ENCODE measurements around the gene GORASP1.
"Not testable (repeated sequence)": the region's sequence is repeated elsewhere in the genome, so short reads cannot be mapped to it uniquely, and the experiment has no call there.

The GORASP1 gene

DNA sequence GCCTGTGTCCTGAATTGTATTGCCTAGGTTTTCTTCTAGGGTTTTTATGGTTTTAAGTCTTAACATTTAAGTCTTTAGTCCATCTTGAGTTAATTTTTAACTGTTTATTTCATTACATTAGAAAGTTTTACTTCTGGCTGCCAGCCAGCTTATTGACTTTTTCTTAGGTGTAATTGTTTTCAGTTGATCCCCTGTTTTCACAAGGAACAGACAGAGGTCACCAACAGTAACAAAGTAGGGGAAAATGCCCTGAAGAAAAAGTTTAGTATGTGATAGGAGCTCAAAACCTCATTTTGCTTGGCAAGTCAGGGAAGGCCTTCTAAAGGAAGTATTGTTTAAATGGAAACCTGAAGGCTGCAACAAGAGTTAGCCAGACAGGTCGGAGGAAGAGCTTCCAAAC lies 45.2 kb downstream of the GORASP1 start:
- no peak for DNase-seq

DNA sequence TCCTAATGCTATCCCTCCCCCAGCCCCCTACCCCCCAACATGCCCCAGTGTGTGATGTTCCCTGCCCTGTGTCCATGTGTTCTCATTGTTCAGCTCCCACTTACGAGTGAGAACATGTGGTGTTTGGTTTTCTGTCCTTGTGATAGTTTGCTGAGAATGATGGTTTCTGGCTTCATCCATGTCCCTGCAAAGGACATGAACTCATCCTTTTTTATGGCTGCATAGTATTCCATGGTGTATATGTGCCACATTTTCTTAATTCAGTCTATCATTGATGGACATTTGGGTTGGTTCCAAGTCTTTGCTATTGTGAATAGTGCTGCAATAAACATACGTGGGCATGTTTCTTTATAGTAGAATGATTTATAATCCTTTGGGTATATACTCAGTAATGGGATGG lies 46.2 kb downstream of the GORASP1 start:
- DNase-seq = not testable (repeated sequence)

DNA sequence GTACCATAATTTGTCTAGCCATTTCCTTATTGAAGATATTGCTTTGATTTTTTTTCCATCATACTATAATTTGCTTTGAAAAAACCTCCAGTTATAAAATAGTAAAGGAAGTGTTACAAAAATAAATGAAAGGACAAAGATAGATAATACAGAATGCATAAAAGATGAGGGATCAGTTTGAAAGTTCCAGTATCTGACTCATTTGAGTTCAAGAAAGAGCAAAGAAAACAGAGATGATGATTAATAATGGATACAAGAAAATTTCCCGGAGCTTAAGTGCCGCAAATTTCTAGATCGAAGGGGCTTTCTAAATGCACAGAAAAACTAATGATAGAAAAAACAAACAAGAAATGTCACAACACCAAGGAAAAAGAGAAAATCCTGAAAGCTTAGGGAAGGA lies 51.3 kb downstream of the GORASP1 start:
- no peak for DNase-seq

DNA sequence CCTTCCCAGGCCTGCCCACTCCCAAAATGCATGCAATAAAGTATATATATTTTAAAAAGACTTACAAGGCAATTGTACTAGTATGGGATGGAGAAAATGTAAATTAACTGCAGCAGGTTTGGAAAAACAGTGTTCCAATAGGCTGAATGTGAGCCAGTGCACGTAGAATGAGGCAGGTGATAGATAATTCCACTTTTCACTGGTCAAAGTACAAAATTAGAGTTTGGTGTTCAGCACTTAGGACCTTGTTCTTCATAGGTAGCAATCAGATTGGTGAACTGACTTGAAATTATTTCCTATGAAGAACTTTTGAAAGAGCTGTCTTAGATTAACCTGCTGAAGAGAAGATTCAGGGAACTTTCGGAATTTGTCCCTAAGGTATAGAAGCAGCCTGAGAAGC lies 53.7 kb downstream of the GORASP1 start:
- DNase-seq = no peak

DNA sequence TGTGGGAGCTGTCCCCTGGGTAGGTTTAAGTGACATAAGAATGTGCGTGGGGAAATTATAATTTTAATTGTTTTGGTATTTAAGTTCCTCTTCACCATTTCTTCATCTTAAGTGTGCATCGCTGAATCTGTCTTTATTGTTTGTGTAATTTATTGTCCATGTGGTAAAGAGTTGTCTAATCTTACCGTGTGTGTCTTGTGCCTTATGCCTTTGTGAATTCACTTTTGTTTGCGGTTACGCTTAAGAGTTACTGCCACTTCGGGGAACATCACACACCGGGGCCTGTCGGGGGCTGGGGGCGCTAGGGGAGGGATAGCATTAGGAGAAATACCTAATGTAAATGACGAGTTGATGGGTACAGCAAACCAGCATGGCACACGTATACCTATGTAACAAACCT lies 54.8 kb downstream of the GORASP1 start:
- DNase-seq = no peak

DNA sequence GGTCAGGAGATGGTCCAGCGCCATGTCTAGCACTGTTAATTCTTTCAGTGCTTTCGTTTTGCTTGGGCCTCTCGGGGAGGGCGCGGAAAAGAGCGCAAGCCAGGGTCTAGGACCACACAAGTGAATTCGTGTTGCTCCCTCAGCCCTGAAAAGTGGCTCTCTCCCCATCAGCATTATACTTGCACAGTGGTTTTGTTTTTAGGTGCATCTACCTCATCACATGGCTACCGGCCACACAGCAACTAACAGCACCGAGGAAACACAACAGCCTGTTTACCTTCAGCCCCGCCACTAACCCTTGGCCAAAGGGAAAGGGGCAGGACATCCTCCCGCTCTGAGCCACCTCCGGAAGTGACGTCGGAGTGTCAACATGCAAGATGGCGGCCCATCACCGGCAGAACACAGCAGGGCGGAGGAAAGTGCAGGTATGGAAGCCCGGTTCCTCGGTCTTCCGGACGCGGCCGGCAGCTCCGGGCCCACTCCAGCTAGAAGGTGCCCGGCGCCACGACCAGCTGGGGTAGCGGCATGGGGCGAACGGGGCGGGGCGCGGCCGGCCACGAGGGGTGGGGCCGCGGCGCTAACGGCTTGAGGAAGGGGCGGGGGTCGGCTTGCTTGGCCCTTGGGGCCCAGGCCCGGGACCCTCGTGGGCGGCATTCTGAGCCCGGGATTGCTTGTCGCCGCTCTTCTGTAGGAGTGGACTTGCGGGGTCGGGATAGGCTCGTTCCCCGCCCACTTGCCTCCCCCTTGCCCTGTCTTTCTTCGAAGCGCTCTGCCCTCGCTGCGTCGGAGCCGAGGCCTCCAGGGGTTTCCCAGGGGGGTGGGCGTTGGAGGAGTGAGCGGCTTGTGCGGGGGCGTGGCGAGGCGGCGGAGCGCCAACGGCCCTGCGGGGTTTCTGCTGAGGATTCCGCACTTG lies 55.5 kb downstream of the GORASP1 start, which contains the start of the genes SCN11A and WDR48:
TSS of gene SCN11A (minus strand) at position 296 of the 913 bp plus-strand sequence. CDS start 101,582 bp downstream, outside the sequence.
TSS of gene WDR48 (plus strand) at position 368 of the 913 bp plus-strand sequence. CDS start at position 378, 10 bp downstream.
- peak; percentile 75 for DNase-seq

DNA sequence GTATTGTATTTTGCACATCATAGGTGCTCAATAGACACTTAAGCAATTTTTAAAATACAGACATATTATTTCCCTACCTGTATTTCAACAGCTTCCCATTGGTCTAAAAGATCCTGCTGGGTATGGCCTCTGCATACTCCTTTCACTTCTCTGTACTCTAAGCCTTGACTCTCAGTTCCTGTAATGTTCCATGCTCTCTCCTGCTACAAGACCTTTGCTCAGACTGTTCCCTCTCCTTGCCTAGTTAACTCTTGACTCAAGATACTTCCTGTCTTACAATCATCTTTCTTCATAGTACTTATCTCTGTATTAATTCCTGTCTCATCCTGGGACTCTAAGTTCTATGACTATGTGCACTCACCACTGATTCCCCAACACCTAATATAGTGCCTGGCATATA lies 57.4 kb downstream of the GORASP1 start:
- DNase-seq = no peak
